ENCODE results near the gene MAPK8. TPM values are rescaled to one million over a fixed set of nuclear protein-coding genes. Genes with fewer than 3 reads are reported as not detected.

The MAPK8 gene
- polyA plus RNA-seq, 1 experiment, result 75.6 TPM

DNA sequence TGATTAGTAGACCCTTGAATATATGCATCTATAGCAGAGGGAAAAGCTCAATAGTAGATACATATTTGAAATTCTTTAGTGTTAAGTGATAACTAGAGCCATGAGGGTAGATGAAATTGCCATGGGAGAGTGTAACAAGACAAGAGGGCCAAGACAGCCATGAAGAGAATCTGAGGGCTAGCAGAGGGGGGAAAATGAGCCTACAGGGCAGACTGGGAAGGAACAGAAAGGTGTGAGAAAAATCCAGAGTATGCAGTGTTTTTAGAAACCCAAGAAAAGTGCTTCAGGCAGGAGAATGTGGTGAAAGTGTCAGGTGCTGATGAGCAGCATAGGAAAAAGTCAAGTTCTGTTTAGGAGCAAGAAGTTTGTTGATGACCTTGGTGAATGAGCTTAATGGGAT lies 63.0 kb downstream of the MAPK8 start:
- ChIA-PET CTCF (interaction anchor here (3.9 kb wide), 1 partner anchor 287 kb away, joined by 27 read pairs; no protein-coding TSS in a partner anchor), POLR2A (interaction anchor here (0.9 kb wide), 1 partner anchor 14 kb away, joined by 3 read pairs; no protein-coding TSS in a partner anchor)
- TF ChIP-seq, protein P1, sequence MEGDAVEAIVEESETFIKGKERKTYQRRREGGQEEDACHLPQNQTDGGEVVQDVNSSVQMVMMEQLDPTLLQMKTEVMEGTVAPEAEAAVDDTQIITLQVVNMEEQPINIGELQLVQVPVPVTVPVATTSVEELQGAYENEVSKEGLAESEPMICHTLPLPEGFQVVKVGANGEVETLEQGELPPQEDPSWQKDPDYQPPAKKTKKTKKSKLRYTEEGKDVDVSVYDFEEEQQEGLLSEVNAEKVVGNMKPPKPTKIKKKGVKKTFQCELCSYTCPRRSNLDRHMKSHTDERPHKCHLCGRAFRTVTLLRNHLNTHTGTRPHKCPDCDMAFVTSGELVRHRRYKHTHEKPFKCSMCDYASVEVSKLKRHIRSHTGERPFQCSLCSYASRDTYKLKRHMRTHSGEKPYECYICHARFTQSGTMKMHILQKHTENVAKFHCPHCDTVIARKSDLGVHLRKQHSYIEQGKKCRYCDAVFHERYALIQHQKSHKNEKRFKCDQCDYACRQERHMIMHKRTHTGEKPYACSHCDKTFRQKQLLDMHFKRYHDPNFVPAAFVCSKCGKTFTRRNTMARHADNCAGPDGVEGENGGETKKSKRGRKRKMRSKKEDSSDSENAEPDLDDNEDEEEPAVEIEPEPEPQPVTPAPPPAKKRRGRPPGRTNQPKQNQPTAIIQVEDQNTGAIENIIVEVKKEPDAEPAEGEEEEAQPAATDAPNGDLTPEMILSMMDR (IDR thresholded peaks at IDR 0.05; ENCODE audit: low read depth, low read length), result no peak
- Histone ChIP-seq H3K27me3 (ENCODE audit: control insufficient read depth, insufficient read depth, low read length) (no peaks in the 10 kb centered on the region), H3K9me3 (ENCODE audit: control insufficient read depth, insufficient read depth, low read length) (no peaks in the 10 kb centered on the region), H3K4me3 (ENCODE audit: low read depth, low read length) (no peak overlapping the region), H3K27ac (ENCODE audit: low read depth, low read length) (no peak overlapping the region)
- DNase-seq (ENCODE audit: low read depth, low spot score), result no peak

DNA sequence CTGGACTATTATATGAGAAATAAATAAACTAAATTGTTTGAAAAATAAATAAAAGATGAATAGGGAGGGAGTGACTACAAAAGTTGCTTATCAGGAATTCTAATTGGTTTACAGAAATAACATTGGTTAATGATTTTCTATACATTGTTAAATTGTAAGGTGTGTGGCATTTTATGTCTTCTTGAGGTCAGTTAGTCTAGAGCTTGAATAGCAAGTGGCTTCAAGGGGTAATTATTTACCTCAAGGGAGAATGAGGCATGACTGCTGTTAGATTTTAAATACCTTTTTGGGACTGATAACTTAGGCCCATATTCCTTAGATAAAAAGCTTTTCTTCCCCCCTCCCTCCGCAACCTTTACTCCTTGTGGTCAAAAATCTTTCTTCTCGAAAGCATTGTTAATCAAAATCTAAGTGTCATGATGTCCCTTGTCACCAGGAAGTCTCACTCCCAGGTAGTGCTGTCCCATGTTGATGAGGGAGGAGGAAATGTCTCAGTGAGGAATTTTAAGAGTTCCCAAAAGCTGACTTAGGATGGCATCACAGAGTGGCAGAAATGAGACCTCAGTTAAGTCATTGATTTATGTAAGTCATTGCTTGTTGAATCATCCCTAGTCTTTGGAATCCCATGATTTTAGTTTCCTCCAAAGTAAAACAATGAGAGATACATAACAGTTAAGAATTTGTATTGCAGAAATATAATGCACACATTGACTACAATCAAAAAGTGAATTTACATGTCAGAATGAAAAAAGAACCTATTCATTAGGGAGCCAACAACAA lies 71.5 kb downstream of the MAPK8 start:
- POLR2A ChIA-PET, result no interaction called here
- H3K9me3 ChIP-seq (ENCODE audit: control insufficient read depth, insufficient read depth, low read length), result no peaks in the 10 kb centered on the region
- H3K4me3 ChIP-seq (ENCODE audit: low read depth, low read length), result no peak overlapping the region
- DNase-seq (ENCODE audit: low read depth, low spot score), result no peak
- no peak overlapping the region for H3K27ac ChIP-seq (ENCODE audit: low read depth, low read length)
- CTCF ChIA-PET, result no interaction called here
- TF ChIP-seq, protein P1 (IDR thresholded peaks at IDR 0.05; ENCODE audit: low read depth, low read length), result no peak
- H3K27me3 ChIP-seq (ENCODE audit: control insufficient read depth, insufficient read depth, low read length), result no peaks in the 10 kb centered on the region

DNA sequence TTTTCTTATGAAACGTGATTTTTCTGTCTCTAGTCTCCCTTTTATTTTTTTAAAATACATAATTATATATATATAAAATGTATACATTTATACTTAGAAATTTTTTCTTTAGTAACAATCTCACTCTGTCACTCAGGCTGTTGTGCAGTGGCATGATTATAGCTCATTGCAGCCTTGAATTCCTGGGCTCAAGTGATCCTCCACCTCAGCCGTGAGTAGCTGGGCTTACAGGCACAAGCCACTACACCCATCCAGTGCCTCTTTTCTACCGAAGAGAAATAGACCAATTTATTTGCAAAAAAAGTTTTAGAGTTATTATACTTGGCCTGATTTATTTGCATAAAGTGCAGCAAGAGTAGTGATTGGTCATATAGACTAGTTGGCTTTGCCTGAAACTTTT lies 72.2 kb downstream of the MAPK8 start:
- ChIA-PET CTCF (no interaction called here), POLR2A (no interaction called here)
- Histone ChIP-seq H3K9me3 (ENCODE audit: control insufficient read depth, insufficient read depth, low read length) (no peaks in the 10 kb centered on the region), H3K27ac (ENCODE audit: low read depth, low read length) (no peak overlapping the region), H3K4me3 (ENCODE audit: low read depth, low read length) (no peak overlapping the region), H3K27me3 (ENCODE audit: control insufficient read depth, insufficient read depth, low read length) (no peaks in the 10 kb centered on the region)
- TF ChIP-seq, protein P1 (IDR thresholded peaks at IDR 0.05; ENCODE audit: low read depth, low read length), result no peak
- DNase-seq (ENCODE audit: low read depth, low spot score), result no peak

DNA sequence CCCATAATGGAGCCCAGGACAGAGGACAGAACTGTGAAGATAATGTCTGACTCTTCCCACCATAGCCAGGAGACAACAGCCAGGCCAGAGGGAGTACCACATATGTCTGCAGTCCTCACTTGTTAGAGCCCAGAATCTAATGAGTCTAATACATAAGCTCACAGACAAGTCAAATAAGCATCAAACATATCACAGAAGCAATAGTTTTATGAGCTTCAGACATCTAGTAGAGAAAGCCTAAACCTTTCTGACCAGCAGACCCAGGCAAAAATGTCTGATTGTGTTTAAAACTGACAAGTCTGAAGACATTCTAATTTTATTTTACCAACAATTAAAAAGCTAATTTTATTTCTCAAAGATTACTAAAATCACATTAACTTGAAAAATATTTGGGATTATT lies 75.5 kb downstream of the MAPK8 start:
- ChIA-PET CTCF (interaction anchor here (0.6 to 3.3 kb wide), 8 partner anchors 8 to 276 kb away, joined by 3 to 19 read pairs (median 4); no protein-coding TSS in a partner anchor), POLR2A (no interaction called here)
- Histone ChIP-seq H3K4me3 (ENCODE audit: low read depth, low read length) (no peak overlapping the region), H3K27me3 (ENCODE audit: control insufficient read depth, insufficient read depth, low read length) (no peaks in the 10 kb centered on the region), H3K27ac (ENCODE audit: low read depth, low read length) (no peak overlapping the region), H3K9me3 (ENCODE audit: control insufficient read depth, insufficient read depth, low read length) (no peaks in the 10 kb centered on the region)
- no peak for DNase-seq (ENCODE audit: low read depth, low spot score)
- TF ChIP-seq, protein P1 (IDR thresholded peaks at IDR 0.05; ENCODE audit: low read depth, low read length), result no peak

DNA sequence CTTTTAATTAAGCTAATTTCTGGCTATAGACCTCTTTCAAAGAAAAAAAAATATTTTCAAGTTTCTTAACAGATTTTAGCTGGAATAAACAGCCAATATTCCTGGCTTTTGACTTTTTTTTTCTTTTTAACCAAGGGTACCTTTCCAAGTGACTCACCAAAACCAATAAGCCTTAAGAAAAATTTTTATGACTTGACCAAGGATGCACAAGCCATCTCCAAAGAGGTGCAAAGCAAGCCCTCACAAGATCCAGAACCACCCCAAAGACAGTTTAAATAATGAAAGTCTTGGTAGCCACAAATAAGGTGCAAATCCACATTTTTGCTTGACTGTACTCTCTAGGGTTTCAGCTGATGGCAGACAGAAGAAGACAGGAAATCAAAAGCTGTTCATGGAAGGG lies 76.5 kb downstream of the MAPK8 start:
- H3K27me3 ChIP-seq (ENCODE audit: control insufficient read depth, insufficient read depth, low read length), result no peaks in the 10 kb centered on the region
- no peak overlapping the region for H3K27ac ChIP-seq (ENCODE audit: low read depth, low read length)
- DNase-seq (ENCODE audit: low read depth, low spot score), result no peak
- TF ChIP-seq, protein P1 (IDR thresholded peaks at IDR 0.05; ENCODE audit: low read depth, low read length), result no peak
- no peak overlapping the region for H3K4me3 ChIP-seq (ENCODE audit: low read depth, low read length)
- CTCF ChIA-PET, result interaction anchor here (0.9 to 3.3 kb wide), 5 partner anchors 19 to 275 kb away, joined by 3 to 19 read pairs (median 4); no protein-coding TSS in a partner anchor
- POLR2A ChIA-PET, result interaction anchor here (1.4 kb wide), 1 partner anchor 13 kb away, joined by 3 read pairs; no protein-coding TSS in a partner anchor
- H3K9me3 ChIP-seq (ENCODE audit: control insufficient read depth, insufficient read depth, low read length), result no peaks in the 10 kb centered on the region

Measured in AG04450 (cell line).